ENCODE results near the gene EID2.
A peak's percentile ranks its signal among the peaks of the same experiment; 100 is the strongest.

Gene EID2

DNA sequence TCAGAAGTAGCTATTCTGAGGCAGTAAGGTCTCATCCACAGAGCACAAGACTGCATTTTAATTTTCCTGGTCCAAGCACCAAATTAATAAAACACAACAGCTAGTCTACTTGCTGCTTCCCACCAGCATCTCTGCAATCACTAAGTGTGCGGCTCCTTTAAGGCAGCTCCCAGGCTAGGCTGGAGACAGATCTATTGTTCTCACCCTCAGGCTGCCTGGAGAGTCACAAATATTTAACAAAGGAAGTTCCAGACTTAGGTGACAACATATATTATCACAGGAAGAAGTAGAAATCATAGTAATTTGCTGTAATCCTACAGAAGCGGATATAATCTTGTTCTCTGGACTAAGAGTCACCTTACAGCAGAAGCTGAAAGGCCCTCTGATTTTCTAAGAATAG lies 2.2 kb upstream of the EID2 start:
- peak in 1 of 10 donors; percentile 27 for DNase-seq
- intact Hi-C loops (cut with DNase I), result loop anchor here (10.0 kb wide), 1 partner anchor 303 kb away; the partner anchor contains the start of gene FBL

GRCh38 chr19:39540333-39540673 lies 342 bp upstream of the EID2 start:
- no peak for DNase-seq
- intact Hi-C loops (cut with DNase I), result loop anchor here (10.0 kb wide), 1 partner anchor 304 kb away; the partner anchor contains the start of gene FBL

GRCh38 chr19:39539165-39539517 lies 820 bp downstream of the EID2 start:
- DNase-seq, result no peak
- intact Hi-C loops (cut with DNase I), result loop anchor here (1.0 kb wide), 1 partner anchor 8 kb away; no protein-coding TSS in a partner anchor

DNA sequence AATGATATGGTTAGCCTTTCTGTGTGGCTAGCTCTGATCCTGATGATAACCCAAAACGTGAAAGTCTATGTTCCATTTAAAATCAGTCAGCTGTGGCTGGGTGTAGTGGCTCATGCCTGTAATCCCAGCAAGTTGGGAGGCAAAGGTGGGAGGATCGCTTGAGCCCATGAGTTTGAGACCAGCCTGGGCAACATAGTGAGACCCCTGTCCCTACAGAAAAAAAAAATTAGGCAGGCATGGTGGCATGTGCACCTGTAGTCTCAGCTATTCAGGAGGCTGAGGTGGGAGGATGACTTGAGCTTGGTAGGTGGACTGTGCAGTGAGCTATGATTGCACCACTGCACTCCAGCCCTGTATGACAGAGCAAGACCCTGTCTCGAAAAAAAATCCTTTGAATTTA lies 6.2 kb downstream of the EID2 start:
- no peak for DNase-seq
- intact Hi-C loops (cut with DNase I), result loop anchor here (2.0 to 5.0 kb wide), 2 partner anchors 53 to 91 kb away; partner anchors contain the start of gene TIMM50

GRCh38 chr19:39533003-39533512 lies 6.9 kb downstream of the EID2 start:
- DNase-seq, result no peak
- intact Hi-C loops (cut with DNase I), result loop anchor here (2.0 to 5.0 kb wide), 2 partner anchors 52 to 91 kb away; partner anchors contain the start of gene TIMM50

DNA sequence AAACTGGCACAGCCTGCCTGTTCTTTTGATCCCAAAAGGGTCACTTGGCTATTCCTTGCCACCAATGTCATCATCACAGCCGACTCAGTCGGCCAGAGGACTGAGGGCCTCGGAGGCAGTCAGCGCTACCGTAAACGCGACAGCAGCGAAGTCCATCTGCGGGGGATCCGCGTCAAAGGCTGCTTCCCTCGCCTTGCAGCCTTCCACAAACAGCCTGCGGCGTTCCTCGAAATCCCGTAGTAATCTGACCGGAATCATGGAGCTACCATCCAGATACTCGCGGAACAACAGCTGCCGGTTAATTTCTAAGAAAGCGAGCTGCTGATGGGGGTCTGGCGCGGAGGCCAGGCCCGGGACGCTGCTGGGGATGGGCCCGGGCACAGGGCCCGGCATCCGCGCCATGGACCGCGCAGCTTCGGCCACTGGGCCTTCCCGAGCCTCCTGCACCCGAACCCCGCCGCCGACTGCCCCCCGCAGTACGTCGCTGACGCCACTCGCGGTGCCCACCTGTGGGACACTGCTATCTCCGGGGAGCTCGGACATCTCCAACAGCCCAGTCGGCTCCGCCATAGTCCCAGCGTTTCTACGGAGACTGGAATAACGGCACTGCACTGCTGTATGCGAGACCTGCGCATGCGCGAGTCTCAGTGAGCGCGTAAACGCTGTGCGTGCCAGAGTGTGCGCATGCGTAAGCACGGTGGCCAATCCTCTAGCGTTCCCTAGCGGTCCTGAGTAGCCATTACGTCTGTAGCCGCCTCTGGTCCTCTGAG lies 7.5 kb downstream of the EID2 start, which contains the start of gene EID2B:
Gene EID2B (minus strand): TSS at position 620 of the 770 bp plus-strand sequence. CDS start 50 bp downstream, at position 570.
- intact Hi-C loops (cut with DNase I), result loop anchor here (1.0 to 5.0 kb wide), 3 partner anchors 52 to 135 kb away; partner anchors contain the start of gene TIMM50
- peak; percentile 84 to 99 (median 92) for DNase-seq

- intact Hi-C loops (cut with DNase I), result loop anchor here (1.0 to 5.0 kb wide), 4 partner anchors 7 to 135 kb away; partner anchors contain the start of gene TIMM50
- DNase-seq, result peak in 1 of 10 donors; percentile 77
Measured at GRCh38 chr19:39531834-39532232, 8.1 kb downstream of the EID2 start.

DNA sequence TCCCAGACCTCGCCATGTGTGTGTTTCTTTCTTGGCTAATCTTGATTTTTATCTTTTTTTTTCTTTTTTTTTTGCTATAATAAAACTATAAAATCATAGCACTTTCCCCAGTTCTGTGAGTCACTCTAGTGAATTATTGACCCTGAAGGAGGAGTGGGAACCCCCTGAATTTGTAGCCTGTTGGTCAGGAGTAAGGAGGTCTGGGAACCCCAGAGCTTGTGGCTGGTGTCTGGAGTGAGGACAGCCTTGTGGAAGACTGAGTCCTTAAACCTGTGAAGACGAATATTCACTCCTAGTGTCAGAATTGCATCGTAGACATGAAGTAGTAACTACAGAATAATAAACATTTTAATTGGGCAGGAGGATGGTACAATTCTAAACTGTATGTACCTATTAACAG lies 14.8 kb downstream of the EID2 start:
- intact Hi-C loops (cut with DNase I), result no loop called here
- DNase-seq, result no peak

- no peak for DNase-seq
Measured at GRCh38 chr19:39524495-39524894, 15.5 kb downstream of the EID2 start.

GRCh38 chr19:39520541-39521484 lies 19.1 kb downstream of the EID2 start:
- DNase-seq, result peak in 1 of 10 donors; percentile 11
- intact Hi-C loops (cut with DNase I), result no loop called here

More at GRCh38 chr19:39524495-39524894, 15.5 kb downstream of the EID2 start:
- intact Hi-C loops (cut with DNase I), result no loop called here

GRCh38 chr19:39518975-39519374 lies 21.0 kb downstream of the EID2 start:
- intact Hi-C loops (cut with DNase I), result no loop called here
- DNase-seq, result peak in 3 of 10 donors; percentile 39 to 53 (median 46)

DNA sequence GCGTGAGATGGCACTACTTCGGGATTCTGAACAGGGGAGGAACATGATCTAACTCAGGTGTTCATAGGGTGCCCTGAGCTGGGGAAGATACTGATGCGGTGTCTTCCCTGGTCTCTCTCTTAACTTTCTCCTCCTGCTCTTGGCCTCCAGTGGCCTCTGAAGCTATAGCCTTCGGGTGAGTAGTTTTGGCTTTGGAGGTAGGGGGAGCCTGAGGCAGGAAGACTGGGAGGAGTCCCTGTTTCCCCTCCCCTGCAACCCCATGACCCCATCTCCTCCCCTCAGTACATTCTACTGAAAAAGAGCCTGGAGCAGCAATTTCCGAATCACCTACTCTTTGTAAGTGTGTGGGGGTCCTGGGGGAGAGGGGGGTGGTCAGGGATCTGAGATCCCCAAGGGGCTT lies 21.5 kb downstream of the EID2 start:
- DNase-seq, result no peak
- intact Hi-C loops (cut with DNase I), result no loop called here

DNA sequence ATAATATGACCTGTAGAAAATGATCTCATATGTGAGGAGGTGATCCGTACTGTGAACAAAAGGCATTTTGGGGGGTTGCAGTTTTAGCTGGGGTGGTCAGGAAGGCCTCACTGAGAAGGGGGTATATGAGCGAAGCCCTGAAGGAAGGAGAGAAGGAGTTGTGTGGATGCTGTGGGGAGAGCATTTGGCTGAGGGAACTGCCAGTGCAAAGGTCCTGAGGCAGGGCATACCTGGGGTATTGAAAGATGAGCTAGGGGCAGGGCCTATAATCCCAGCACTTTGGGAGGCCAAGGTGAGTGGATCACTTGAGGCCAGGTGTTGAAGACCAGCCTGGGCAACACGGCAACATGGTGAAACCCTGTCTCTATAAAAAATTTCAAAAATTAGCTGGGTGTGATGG lies 22.5 kb downstream of the EID2 start:
- intact Hi-C loops (cut with DNase I), result no loop called here
- DNase-seq, result peak in 1 of 10 donors; percentile 4

DNA sequence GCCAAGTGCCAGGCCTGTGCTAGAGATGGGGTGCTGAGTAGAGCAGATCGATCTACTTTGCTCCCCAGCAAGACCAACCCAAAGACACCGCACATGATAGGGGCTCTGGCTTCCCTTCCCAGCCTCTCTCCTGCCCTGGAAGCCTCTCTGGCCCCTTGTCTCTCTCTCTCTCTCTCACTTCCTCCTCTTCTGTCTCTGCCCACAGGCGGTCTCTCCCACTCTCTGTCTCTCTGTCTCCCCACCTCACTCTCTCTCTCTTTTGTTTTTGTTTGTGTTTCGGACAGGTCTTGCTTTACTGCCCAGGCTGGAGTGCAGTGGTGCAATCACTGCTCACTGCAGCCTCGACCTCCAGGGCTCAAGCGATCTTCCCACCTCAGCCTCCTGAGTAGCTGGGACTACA lies 23.7 kb downstream of the EID2 start:
- intact Hi-C loops (cut with DNase I), result no loop called here
- peak in 1 of 10 donors; percentile 26 for DNase-seq

DNA sequence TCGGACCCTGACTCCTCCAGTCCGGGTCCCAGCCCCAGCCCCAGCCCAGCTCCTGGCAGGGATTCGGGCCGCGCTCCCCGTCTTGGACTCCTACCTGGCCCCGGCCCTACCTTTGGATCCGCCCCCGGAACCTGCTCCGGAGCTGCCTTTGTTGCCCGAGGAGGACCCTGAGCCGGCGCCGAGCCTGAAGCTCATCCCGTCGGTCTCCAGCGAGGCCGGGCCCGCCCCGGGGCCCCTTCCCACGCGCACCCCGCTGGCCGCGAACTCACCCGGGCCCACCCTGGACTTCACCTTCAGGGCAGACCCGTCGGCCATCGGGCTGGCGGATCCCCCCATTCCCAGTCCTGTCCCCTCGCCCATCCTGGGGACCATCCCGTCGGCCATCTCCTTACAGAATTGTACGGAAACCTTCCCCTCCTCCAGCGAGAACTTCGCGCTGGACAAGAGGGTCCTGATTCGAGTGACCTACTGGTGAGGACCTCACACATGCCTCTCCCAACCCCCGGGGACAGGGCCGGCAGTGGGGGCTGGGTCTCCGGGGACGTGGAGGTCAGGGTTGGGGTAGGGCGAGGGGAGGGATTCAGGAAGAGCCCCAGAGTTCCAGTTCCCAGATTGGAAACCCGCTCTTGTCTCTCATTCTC lies 24.3 kb downstream of the EID2 start:
- intact Hi-C loops (cut with DNase I), result no loop called here
- peak in 3 of 10 donors; percentile 67 to 79 (median 68) for DNase-seq

DNA sequence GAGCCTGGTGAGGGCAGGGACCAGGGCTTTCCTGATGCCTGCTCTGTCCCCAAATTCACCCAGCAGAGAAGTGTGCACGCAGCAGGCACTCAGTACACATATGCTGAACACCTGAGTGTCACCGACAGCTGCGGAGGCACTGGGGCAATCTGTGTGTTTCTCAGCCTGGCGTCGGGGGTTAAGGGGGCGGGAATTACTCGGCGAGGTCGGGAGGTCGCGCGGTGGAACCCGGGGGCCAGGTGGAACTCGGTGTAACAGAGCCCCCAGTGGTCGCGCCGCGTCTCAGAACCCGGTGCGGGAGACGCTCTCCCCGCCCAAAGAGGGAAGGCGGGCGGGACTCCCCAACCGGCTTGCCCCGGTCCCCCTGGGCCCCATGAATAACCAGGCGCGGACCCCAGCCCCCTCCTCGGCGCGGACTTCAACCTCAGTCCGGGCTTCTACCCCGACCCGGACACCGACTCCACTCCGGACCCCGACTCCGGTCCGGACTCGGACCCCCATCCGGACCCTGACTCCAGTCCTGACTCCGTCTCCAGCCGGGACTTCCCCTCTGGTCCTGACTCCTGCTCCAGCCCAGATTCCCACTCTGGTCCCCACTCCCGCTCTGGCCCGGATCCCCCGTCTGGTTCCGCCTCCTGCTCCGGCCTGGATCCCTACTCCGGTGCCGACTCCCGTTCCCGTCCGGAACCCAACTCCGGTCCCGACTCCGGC lies 25.0 kb downstream of the EID2 start, which contains the start of gene SELENOV:
Gene SELENOV (plus strand): TSS at position 300 of the 711 bp plus-strand sequence. CDS start 74 bp downstream, at position 374.
- intact Hi-C loops (cut with DNase I), result no loop called here
- peak in 3 of 10 donors; percentile 70 to 84 (median 78) for DNase-seq

DNA sequence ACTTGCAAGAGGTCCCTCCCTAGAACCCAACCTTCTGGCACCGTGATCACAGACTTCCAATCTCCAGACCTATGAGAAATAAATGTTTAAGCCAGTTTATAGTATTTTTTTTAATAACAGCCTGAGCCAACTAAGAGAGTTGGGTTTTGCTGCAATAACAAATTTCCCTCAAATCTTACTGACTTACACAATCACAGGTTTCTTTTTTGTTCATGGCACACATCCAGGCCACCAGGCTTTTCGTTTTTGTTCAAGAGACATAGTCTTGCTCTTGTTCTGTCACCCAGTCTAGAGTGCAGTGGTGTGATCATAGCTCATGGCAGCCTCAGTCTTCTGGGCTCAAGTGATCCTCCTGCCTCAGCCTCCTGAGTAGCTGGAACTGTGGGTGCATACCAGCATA lies 27.0 kb downstream of the EID2 start:
- peak in 1 of 10 donors; percentile 17 for DNase-seq
- intact Hi-C loops (cut with DNase I), result no loop called here

DNA sequence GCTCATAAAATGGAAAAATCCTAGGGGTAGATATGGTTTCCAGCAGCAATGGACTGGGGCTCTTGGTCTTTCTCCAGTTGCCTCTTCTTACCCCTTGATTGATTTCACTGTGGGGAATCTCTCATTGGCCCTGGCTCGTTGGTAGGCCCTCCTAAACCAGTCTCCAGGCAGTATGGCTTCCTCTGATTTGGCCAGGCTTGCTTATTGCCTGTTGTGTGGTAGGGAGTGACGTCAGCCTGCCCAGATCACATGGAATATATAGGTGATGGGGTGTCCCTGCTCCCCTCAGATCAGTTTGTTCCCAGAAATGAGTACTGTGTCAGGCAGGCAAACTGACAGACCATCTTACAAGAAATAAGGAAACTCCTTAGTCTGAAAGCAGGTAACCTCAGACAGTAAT lies 30.7 kb downstream of the EID2 start:
- intact Hi-C loops (cut with DNase I), result no loop called here
- no peak for DNase-seq

DNA sequence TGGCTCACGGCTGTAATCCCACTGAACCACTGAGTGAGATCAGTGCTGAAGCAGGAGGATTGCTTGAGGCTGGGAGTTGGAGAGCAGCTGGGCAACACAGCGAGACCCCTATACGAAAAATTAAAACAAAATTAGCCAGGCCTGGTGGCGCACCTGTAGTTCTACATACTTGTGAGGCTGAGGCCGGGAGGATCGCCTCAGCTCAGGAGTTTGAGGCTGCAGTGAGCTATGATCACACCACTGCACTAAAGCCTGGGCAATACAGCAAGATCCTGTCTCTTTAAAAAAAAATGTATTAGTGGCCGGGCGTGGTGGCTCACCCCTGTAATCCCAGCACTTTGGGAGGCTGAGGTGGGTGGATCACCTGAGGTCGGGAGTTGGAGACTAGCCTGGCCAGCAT lies 31.3 kb downstream of the EID2 start:
- intact Hi-C loops (cut with DNase I), result no loop called here
- DNase-seq, result no peak
